HG03457 (cell line): ENCODE measurements around the gene SORCS2.

Experiments
- ATAC-seq: cut with Tn5 transposase; IDR thresholded peaks from one replicate; pipeline ENCODE4 v1.9.1; 2021; ENCODE audit warnings: moderate number of reproducible peaks; ENCODE audit not compliant: unreplicated experiment

The SORCS2 gene

DNA sequence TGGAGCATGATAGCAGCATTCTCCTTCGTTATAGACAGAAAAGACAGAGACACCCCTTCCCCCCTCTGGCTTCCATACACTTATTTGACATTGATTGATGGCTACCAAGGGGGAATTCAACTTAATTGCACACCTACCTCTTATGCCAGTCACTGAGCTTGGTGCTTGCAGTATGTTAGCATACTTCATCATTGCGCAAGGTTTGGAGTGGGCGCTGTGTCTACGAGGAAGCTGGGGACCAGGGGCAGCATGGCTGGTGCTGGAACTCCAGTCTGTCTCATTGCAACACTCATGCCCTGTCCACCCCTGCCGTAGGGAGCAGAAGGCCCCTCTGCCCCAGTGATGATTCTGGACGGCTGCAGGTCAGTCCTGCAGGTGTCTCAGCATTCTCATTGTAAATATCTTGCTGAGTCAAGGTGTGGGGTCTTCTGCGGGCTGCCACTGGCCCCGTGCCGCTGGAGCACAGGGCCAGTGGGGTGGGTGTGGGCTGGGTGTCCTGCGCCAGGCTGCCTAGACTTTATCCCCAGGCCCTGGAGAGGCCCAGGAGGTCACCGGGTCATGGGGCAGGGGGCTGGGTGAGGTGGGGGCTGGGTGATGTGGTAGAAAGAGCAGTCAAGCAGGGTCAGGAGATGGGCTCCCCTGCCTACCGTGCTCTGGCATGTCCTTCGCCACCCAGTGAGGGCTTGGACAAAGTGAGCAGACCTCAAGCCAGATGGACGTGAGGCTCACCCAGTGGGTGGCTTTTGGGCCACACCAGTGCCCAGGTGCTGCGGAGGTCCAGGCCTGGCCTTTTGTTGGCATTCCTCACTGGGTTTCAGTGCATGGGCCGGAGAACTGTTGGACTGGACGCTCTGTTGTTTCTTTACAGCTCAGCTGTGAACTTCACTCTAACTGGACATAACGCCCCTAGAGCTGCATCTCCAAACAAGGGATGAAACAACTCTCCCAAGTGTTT is 156.9 kb downstream of the SORCS2 start:
- ATAC-seq: no peak

DNA sequence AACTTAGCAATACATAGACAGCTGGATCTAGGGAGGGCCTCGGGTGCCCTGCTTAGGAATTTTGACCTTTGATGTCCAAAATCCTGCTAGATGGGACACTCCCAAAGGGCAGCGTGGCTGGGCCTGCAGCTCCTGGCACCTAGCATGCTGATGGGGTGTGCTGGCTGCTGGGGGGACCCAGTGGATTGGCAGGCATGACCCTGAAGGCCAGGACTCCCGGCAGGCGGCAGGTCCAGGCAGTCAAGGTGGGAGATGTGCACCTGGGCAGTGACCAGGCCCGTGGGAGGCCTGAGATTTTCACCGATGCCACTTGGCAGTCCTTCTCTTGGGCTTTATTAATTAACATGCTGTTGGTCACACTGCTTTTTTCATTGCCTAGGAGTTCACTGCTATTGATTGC is 158.1 kb downstream of the SORCS2 start:
- ATAC-seq: no peak

DNA sequence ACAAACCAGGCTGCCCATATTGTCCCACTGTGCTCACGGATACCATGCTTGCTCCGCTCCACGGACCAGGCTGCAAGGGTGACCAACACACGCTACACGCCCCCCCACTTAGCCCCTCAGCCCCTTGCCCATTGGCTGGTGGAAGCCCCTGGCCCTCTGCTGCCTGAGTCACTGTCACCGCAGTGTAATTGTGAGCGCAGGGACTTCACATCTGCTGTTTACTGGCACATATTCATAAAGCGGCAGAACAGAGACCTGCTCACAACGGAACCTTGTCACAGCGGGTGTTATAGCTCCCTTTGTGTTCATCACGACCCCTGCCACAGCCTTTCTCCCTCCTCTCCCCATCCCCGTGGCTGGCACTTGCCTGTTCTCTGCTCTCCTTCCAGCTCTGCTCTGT is 158.7 kb downstream of the SORCS2 start:
- no peak for ATAC-seq

DNA sequence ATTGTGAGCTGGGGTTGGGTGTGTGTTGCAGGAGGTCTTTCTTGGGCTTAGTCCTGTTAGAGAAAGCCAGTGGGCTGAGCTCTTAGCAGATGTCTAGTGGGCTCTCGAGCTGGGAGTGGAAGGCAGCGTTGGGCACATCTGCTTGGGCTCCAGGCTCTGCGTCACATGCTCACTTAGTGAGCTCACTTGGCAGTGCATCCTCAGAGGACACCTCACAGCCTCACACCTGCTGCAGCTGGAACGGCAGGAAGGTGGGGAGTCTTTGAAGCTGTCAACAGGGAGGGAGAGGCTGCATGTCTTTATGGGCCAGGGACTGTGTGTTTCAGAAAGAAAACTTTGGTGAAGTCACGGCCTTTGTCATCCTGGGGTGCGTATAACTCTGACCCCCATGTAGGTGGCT is 160.1 kb downstream of the SORCS2 start:
- ATAC-seq: no peak

DNA sequence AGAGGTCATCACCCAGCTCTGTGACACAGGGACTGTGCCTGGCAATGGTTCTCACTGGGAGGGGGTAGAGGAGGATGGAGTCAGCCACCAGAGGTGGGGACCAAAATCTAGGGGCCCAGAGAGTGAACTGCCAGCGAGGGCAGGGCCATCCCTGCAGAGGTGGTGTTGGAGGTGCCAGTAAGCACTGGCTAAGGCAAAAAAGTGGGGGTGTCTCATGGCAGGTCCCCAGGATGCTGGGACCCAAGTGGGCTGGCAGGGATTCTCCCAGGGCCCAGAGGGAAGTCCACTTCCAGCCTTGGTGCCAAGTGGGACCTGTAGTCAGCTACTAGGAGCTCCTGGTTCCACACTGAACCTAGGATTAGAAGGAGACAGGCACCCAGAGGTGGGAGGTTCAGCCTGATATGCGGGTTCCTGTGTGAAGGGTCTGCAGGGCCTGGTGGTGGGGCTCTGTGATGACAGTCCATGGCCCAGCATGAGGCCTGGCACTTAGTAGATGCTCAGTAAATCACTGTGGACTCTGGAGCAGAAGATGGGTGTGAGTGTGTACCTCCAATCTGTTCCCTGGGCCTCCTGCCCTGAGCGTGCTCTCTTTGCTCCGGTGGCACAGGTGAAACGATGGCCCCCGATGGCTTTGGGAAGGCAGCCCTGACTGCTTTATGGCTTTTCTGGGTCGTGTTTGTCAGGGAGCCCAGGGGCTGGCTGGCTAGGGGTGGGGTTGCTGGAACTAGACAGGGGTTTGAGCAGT is 160.9 kb downstream of the SORCS2 start:
- ATAC-seq: no peak

DNA sequence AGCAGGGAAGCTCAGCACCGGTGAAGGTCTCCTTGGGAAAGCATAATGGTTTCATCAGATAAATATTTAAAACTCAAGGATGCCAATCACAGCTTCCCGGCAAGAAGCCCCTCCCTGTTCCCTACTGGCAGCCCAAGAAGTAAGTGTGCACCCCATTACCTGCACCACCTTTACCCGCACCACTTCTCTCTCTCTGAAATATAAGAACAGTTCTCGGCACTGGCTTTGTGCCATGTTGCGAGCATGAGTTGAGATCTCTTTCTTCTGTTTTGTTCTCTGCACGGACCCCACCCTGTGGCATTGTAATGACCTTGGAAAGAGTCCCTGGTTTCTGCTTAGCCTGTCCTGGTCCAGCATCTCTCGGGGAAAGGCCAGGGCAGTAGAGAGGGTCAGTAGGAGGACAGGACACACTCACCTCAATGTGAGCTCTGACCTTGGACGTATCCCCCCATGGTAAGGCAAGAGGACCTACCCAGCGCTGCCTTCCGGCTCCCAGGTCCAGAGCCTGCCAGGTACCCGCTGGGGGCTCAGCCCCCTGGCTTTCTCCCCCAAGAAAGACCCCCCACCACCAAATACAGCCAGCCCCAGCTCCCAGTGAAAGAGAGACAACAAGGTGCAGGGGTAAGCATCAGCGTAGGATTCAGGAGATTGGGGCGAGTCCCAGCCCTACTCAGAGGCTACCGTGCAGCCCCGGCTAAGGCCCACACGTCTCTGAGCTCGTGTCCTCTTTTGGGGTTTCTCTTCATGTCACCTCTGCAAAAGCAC is 161.7 kb downstream of the SORCS2 start:
- no peak for ATAC-seq

DNA sequence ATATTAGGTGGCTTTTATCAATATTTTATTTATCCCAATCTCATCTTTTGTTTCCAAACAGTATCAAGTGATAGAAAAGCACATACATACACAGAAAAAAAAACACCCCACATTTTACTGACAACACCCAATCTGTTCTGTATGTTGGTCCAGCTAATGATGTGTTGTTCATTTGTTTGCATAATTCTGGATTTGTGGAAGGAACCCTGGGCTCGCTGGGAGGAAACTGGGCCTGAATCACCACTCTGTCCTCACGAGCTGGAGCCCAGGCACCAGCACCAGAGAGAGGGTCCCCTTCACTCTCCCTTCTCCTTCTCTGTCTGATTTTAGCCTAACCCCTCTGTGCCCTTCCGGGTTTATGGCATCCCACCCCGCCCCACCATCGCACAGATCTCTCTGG is 162.6 kb downstream of the SORCS2 start:
- no peak for ATAC-seq

DNA sequence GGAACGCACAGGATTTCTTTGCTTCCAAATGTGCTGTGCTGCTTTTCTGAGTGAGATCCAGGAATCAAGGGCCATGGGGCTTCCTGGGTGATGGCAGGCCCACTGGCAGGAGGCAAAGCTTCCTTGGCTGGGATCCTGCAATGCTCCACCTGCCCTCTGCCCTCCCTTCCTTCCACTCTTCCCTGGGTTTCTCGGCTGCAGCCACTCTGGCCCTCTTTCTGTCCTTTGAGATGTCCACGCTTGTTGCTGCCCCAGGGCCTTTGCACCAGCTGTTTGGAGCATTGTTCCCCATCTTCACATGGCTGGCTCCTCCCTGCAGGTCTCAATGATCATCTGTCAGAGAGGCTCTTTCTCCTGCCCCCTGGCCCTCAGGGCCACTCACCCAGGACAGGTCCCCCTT is 163.5 kb downstream of the SORCS2 start:
- ATAC-seq: no peak

DNA sequence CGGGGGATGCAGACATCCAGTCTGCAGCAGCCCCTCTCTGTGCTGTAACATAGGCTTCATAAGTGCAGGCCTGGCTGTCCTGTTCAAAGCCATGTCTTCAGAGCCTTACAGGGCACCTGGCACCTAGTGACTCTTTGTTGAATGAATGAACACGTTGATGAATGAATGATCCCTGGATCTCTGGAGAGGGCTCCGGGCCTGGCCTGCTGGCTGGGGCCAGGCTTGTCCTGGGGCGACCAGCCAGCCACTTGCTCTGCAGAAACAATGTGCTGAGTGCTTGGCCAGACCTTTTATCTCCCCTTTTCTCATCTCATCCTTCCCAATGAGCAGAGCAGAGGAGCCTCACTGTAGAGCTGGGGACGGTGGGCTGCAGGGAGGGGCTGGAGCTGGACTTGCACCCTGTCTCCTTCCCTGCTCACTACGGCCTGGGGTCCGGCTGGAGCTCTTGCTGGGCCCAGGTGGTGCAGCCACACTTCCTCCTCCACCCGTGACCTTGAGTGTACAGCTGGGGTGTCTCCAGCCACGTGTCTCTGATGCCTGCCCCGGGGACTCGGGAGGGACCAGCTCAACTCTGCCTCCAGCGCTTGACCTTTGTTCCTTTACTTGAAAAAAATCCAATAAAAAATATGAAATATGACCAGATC is 164.5 kb downstream of the SORCS2 start:
- no peak for ATAC-seq

DNA sequence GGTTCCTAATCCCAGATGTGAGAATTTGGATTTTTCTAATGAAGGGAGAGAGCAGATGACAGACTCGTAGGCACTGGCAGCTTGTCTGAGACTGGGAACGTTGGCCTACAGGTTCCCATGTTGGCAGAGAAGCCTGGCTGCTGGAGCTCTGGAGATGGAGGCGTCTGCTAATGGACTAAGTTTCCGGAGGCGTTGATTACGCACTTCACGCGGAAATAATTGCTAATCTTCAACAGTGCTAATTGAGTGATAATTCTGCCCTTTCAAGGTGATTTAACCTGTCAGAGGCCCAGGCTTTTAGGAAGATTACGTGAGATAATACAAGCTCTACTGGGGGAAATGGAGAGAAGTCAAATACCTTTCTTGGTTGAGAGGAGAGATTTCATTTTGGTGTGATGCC is 165.0 kb downstream of the SORCS2 start:
- ATAC-seq: no peak

DNA sequence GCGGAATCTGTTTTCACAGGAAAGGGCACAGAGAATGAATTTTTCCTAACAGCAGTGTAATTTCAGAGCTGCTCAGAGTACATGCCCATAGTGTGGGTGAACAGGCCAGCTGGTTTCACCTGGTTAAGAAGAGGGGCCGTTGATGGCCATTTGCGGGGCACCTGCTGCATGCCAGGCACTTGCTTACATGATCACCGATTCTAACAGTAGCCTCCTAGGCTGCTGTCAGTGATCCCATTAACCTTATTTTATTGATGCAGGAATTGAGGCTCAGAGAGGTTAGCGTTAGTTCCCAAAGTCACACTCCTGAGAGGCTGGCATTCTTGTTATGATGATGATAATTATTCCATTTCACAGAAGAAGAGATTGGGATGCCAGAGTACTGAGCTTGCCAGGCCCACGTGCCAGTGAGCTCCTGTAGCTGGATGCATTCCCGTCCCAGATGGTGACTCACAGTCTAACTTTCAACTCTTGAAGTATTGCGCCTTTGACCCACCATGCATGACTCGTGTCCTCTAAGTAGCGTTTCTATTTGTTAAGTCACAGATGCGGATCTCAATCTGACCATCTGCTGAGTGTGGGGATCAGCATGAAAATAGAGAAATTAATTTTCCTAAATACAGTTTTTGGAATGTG is 165.9 kb downstream of the SORCS2 start:
- no peak for ATAC-seq

DNA sequence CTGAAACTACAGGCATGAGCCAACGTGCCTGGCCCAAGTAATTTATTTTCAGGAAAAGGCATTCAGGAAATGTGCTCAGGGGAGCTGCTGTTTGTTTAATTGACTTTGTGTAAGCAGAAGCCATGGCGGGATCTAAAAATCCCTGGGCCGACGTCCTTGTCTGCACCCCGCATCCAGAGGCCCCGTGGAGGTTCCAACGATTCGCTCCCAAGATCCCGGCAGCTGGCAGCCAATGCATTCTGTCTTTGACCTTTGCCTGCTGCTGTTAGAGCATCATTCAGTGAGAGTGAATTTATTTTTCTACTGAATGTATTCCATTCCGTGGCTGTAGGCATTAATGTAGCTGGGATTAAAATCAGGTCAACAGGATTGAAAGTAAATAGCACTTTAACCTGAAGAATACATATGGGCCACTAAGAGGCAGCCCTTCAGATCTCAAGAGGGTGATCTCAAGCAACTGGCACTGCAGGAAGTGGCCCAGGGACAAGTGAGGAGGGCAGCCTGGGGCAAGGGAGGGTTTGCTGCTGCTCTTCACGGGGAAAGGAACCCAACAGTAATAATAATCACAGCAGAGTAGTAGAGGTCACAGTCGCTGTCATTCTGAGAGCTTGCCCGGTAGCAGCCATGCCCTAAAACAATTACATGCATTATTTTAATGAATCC is 167.2 kb downstream of the SORCS2 start:
- ATAC-seq: no peak

DNA sequence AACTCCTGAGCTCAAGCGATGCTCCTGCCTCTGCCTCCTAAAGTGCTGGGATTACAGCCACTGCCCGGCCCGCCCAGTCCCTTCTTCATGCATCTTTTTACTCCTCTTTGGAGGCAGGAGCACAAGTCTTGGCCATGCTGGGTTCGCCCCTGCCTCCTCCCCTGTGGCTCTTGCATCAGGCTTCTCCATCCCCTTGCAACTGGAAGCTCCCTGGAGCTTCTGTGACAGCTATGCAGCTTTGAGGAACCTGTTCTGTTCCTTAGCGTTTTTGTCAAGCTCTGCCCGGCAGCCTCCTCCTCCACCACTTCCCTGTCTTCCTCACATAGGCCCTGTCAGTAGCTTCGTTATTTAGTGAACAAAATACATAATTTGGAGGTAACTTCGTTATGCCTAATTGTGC is 168.5 kb downstream of the SORCS2 start:
- ATAC-seq: no peak

DNA sequence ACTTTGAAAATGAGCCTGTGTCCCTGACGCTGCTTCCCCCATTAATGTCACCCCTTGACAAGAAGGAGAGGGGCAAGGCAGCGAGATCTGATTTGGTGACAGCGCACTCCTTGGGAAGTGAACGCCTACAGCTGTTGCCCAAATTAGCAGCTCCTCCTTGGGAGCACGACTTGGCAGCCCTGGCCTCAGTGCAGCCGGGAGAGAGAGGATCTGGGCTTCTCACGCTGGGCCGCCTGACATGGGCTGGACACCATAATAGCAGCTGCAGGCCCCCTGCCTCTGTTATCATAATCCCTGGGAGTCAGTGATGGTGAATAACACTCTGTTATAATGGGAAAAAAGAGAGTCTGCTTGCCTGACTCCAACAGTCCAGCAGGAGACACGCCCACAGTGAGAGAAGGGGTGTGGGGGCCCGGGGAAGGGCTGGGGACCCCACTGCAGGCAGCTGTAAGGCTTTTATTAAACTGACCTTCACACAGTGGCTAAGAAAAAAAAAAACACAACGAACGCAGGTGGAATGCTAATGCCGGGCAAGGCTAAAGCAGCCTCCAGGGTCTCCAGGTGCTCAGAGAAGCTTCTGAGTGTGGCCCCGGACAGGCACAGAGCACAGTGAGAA is 169.1 kb downstream of the SORCS2 start:
- no peak for ATAC-seq

DNA sequence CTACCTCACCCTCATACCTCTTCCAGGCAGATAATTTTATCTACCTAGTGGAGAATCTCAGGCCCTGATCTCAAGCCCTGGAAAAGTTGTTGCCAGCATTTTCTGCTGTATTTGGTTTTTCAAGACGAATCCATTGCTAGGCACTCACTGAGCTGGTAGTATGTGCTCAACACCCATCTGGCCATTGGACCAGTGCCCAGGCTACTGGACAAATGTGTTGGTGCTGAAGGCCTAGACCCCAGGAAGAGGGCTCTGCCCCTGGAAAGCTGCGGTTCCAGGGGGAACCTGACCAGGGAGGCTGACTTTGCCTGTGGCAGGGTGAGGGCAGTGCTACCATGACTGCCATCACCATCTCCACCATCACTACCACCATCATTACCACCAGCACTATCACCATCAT is 170.0 kb downstream of the SORCS2 start:
- no peak for ATAC-seq

DNA sequence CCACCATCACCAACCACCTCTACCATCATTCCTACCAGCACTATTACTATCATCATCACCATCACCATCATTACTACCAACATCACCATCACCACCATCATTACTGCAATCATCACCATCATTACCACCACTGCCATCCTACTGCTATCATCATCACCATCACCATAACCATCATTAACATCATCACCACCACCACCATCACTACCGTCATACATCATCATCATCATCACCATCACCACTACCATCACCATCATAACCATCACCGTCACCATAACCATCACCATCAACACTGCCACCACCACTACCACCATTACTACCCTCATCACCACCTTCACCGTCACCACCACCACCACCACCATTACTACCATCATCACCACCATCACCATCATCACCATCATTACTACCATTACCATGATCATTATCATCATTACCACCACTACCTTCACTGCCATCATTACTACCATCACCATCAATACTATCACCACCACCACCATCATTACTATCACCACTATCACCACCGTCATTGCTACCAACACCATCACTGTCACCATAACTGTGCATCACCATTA is 170.6 kb downstream of the SORCS2 start:
- ATAC-seq: no peak

DNA sequence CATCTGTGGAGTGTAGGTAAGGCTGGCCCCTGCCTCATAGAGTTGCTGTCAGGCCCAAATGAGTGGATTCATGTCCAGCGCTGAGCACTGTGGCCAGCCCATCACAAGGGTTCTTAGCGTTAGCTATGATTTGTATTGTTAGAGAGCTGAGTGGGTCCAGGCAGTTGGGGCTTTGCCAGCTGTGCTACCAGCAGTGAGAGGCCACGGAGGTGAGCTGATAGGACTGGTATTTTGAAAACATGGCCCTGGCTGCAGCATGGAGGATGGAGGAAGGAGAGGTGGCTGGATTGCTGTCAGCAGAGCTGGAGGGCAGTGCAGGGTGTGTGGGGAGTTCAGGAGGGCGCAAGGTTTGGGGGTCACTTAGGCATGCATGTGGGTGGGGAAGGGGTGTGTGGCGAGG is 172.6 kb downstream of the SORCS2 start:
- no peak for ATAC-seq

DNA sequence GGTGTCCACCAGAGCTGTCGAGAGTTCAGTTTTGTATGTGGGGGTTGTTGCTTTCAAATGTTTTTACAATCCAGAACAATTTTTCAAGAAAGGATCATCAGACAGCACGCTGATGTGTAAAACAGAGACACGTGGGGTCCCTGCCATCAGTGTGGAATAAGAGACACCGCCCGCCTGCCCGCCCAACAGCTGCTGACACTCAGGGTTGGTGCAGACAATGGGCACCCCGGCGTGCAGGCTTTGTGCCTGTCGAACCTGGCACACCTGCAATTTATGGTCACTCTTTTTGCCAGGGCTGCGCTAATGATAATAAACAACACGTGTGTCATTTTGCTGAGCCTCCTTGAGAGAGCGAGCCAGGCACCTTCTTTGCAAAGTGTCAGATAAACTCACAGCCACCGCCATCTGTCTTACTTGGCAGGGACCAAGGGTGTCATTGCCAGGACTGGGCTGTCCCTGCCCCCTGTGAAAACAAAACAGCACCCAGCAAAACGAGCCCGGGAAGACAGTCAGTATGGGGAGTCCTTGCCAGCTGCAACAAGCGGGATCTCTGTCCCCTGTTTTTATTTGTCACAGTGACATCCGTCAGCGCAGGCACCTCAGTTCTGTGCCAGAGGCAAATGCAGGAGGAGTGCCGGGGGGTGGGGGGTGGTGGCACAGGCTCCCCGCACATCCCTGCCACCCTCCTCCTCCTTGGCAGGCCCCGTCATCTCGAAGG is 173.3 kb downstream of the SORCS2 start:
- ATAC-seq: no peak
